Measurements from ENCODE around the gene COPG1. TPM values are rescaled to one million over a fixed set of nuclear protein-coding genes. Genes with fewer than 3 reads are reported as not detected.
"Not testable (repeated sequence)": the region's sequence is repeated elsewhere in the genome, so short reads cannot be mapped to it uniquely, and the experiment has no call there.

Gene COPG1
- total RNA-seq, 1 experiment from 2014 or later, result 225 TPM

GRCh38 chr3:129218742-129219141 is 30.7 kb upstream of the COPG1 start:
- POLR2A ChIA-PET, result interaction anchor here (0.7 kb wide), 1 partner anchor 12 kb away, joined by 10 read pairs; no protein-coding TSS in a partner anchor
- in situ Hi-C loops (cut with HindIII; ENCODE audit: low pct_unique_long_range_greater_than_20kb, low sequenced_read_pairs), result no loop called here
- DNase-seq (ENCODE audit: low read depth, low spot score) (no peak), ATAC-seq (no peak)
- CTCF ChIA-PET, result no interaction called here
- Histone ChIP-seq H3K4me1 (ENCODE audit: control insufficient read depth, insufficient read depth, low read length) (peaks cover 12% of the 10 kb centered on the region), H3K9me3 (ENCODE audit: control insufficient read depth, insufficient read depth, low read depth, low read length) (no peaks in the 10 kb centered on the region), H3K27ac (ENCODE audit: low read length) (peak overlapping the region; percentile 51; the same call in 1 of the 2 replicates), H3K36me3 (ENCODE audit: control insufficient read depth, insufficient read depth, low read length) (no peaks in the 10 kb centered on the region), H3K4me3 (ENCODE audit: low read depth in 2 of 2, low read length in 2 of 2) (no peak overlapping the region), H3K27me3 (ENCODE audit: control insufficient read depth, insufficient read depth, low read length) (no peaks in the 10 kb centered on the region)
- TF ChIP-seq TCF7L2 (IDR thresholded peaks at IDR 0.05; ENCODE audit: low read depth, low read length) (no peak), SIN3A (IDR thresholded peaks at IDR 0.05; ENCODE audit: borderline replicate concordance, insufficient read depth, low read depth, low read length) (no peak), POLR2AphosphoS5 (IDR thresholded peaks at IDR 0.05; ENCODE audit: low read depth, low read length) (no peak)
- TF ChIP-seq, protein P1, sequence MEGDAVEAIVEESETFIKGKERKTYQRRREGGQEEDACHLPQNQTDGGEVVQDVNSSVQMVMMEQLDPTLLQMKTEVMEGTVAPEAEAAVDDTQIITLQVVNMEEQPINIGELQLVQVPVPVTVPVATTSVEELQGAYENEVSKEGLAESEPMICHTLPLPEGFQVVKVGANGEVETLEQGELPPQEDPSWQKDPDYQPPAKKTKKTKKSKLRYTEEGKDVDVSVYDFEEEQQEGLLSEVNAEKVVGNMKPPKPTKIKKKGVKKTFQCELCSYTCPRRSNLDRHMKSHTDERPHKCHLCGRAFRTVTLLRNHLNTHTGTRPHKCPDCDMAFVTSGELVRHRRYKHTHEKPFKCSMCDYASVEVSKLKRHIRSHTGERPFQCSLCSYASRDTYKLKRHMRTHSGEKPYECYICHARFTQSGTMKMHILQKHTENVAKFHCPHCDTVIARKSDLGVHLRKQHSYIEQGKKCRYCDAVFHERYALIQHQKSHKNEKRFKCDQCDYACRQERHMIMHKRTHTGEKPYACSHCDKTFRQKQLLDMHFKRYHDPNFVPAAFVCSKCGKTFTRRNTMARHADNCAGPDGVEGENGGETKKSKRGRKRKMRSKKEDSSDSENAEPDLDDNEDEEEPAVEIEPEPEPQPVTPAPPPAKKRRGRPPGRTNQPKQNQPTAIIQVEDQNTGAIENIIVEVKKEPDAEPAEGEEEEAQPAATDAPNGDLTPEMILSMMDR (IDR thresholded peaks at IDR 0.05), result no peak
- TF ChIP-seq, protein P2, sequence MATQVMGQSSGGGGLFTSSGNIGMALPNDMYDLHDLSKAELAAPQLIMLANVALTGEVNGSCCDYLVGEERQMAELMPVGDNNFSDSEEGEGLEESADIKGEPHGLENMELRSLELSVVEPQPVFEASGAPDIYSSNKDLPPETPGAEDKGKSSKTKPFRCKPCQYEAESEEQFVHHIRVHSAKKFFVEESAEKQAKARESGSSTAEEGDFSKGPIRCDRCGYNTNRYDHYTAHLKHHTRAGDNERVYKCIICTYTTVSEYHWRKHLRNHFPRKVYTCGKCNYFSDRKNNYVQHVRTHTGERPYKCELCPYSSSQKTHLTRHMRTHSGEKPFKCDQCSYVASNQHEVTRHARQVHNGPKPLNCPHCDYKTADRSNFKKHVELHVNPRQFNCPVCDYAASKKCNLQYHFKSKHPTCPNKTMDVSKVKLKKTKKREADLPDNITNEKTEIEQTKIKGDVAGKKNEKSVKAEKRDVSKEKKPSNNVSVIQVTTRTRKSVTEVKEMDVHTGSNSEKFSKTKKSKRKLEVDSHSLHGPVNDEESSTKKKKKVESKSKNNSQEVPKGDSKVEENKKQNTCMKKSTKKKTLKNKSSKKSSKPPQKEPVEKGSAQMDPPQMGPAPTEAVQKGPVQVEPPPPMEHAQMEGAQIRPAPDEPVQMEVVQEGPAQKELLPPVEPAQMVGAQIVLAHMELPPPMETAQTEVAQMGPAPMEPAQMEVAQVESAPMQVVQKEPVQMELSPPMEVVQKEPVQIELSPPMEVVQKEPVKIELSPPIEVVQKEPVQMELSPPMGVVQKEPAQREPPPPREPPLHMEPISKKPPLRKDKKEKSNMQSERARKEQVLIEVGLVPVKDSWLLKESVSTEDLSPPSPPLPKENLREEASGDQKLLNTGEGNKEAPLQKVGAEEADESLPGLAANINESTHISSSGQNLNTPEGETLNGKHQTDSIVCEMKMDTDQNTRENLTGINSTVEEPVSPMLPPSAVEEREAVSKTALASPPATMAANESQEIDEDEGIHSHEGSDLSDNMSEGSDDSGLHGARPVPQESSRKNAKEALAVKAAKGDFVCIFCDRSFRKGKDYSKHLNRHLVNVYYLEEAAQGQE (IDR thresholded peaks at IDR 0.05; ENCODE audit: insufficient read depth in 1 of 2, low read depth in 2 of 2, low read length in 1 of 2), result no peak
- intact Hi-C loops (cut with micrococcal nuclease; ENCODE audit: unreplicated experiment), result no loop called here
- BruUV-seq (replicated peaks), result no TSS peak

DNA sequence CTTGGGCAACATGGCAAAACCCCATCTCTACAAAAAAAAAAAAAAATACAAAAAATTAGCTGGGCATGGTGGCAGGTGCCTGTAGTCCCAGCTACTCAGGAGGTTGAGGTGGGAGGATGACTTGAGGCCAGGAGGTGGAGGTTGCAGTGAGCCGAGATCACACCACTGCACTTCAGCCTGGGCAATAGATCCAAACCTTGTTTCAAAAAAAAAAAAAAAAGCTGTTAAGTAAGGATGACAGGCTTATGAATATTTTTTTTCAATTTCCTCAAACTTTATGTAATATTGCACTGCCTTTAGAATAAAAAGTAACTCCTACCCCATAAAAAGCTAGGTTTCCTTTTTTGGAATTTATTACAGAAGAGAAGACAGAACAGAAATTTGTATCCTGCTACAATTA is 25.0 kb upstream of the COPG1 start:
- H3K9me3 ChIP-seq (ENCODE audit: control insufficient read depth, insufficient read depth, low read depth, low read length); H3K4me3 ChIP-seq (ENCODE audit: low read depth in 2 of 2, low read length in 2 of 2); intact Hi-C loops (cut with micrococcal nuclease; ENCODE audit: unreplicated experiment); in situ Hi-C loops (cut with HindIII; ENCODE audit: low pct_unique_long_range_greater_than_20kb, low sequenced_read_pairs); ATAC-seq; BruUV-seq (replicated peaks); H3K36me3 ChIP-seq (ENCODE audit: control insufficient read depth, insufficient read depth, low read length); DNase-seq (ENCODE audit: low read depth, low spot score); H3K27me3 ChIP-seq (ENCODE audit: control insufficient read depth, insufficient read depth, low read length): not testable (repeated sequence)
- H3K27ac ChIP-seq (ENCODE audit: low read length), result peak overlapping the region; percentile 93
- POLR2A ChIA-PET, result interaction anchor here (0.6 to 0.7 kb wide), 2 partner anchors 17 to 45 kb away, joined by 3 to 6 read pairs; no protein-coding TSS in a partner anchor
- CTCF ChIA-PET, result interaction anchor here (0.5 to 2.5 kb wide), 4 partner anchors 21 to 61 kb away, joined by 3 to 19 read pairs (median 4); partner anchors contain the start of gene CNBP
- H3K4me1 ChIP-seq (ENCODE audit: control insufficient read depth, insufficient read depth, low read length), result peaks cover 47% of the 10 kb centered on the region

DNA sequence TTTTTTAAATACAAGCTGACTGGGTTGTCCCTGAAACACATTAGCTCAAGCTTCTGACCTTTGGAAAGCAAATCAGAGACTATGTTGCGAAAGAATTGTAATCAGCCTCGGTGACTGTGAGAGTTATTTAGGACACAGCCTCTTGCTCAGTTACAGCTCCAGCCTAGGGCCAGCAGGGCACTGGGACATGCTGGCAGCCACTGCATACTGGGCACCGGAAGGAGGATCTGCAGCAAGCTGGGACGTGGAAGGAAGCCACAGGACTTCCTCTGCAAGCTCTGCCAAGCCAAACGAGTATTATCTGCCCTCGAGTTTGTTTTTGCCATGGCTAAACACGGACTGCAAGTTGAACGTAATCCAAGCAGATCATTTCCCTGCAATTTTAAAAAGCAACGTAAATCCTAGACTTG is 24.4 kb upstream of the COPG1 start:
- ATAC-seq (peak; percentile 83), DNase-seq (ENCODE audit: low read depth, low spot score) (peak; percentile 67)
- peak overlapping the region; percentile 93 for H3K27ac ChIP-seq (ENCODE audit: low read length)
- peak overlapping the region; percentile 11 to 45; a peak in 3 of 4 replicates for H3K4me3 ChIP-seq (ENCODE audit: low read depth in 2 of 2, low read length in 2 of 2)
- no TSS peak for BruUV-seq (replicated peaks)
- in situ Hi-C loops (cut with HindIII; ENCODE audit: low pct_unique_long_range_greater_than_20kb, low sequenced_read_pairs), result no loop called here
- peak; percentile 62; the same call in 1 of the 2 replicates for TF ChIP-seq POLR2AphosphoS5 (IDR thresholded peaks at IDR 0.05; ENCODE audit: low read depth, low read length)
- TF ChIP-seq, protein P2 (IDR thresholded peaks at IDR 0.05; ENCODE audit: insufficient read depth in 1 of 2, low read depth in 2 of 2, low read length in 1 of 2), result no peak
- peak; percentile 20; the same call in 1 of the 2 replicates for TF ChIP-seq TCF7L2 (IDR thresholded peaks at IDR 0.05; ENCODE audit: low read depth, low read length)
- no peaks in the 10 kb centered on the region for H3K36me3 ChIP-seq (ENCODE audit: control insufficient read depth, insufficient read depth, low read length)
- intact Hi-C loops (cut with micrococcal nuclease; ENCODE audit: unreplicated experiment), result loop anchor here (5.0 kb wide), 1 partner anchor 43 kb away; the partner anchor contains the start of gene CNBP
- H3K4me1 ChIP-seq (ENCODE audit: control insufficient read depth, insufficient read depth, low read length), result peaks cover 51% of the 10 kb centered on the region
- H3K9me3 ChIP-seq (ENCODE audit: control insufficient read depth, insufficient read depth, low read depth, low read length), result no peaks in the 10 kb centered on the region
- H3K27me3 ChIP-seq (ENCODE audit: control insufficient read depth, insufficient read depth, low read length), result no peaks in the 10 kb centered on the region
- CTCF ChIA-PET, result interaction anchor here (0.5 to 2.5 kb wide), 4 partner anchors 20 to 62 kb away, joined by 3 to 19 read pairs (median 4); partner anchors contain the start of gene CNBP
- POLR2A ChIA-PET, result interaction anchor here (0.6 to 0.7 kb wide), 3 partner anchors 18 to 140 kb away, joined by 3 to 17 read pairs (median 6); no protein-coding TSS in a partner anchor

Measured in Panc1 (cell line).